GM21619 (cell line): Measurements from ENCODE around the gene AMBRA1.

Experiments
- ATAC-seq: cut with Tn5 transposase; IDR thresholded peaks from one replicate; pipeline ENCODE4 v1.9.1; 2021; ENCODE audit not compliant: unreplicated experiment

Gene AMBRA1

DNA sequence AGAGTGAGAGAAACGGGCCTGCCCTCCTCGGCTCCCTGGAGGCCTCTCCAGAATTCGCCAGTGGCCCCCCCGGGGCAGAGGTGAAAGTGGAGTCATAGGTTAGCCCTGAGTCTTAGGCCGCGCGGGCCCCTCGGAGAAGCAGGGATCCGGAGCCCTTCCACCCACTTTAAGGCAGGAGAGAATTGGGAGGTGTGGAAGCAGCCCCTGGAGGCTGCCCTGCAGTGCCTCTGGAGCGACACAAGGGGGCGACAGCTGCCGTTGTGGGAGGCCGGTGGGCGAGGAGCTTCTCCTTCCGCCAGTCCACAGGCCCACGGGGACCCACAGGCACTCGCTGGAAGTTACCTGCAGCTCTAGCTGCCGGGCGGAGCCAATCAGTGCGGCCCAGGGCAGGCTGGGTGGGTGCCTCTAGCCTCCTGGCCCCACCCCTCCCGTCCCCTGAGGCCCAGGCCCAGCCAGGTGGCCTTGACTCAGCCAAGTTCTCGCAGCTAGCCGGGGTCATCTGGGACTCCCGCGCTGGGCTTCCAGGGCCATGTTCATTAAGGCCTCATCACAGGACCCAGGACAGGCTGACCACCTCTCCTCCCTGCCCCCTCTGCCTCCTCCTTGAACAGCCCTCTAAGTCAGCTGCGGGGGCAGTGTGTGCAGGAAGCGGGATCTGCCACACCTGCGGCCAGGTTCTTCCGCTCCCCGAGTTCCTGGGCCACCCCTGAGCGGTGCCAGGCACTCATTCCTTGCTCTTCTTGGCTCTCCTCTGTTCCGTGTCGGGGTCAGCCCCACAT is 241.6 kb downstream of the AMBRA1 start:
- ATAC-seq, result no peak

DNA sequence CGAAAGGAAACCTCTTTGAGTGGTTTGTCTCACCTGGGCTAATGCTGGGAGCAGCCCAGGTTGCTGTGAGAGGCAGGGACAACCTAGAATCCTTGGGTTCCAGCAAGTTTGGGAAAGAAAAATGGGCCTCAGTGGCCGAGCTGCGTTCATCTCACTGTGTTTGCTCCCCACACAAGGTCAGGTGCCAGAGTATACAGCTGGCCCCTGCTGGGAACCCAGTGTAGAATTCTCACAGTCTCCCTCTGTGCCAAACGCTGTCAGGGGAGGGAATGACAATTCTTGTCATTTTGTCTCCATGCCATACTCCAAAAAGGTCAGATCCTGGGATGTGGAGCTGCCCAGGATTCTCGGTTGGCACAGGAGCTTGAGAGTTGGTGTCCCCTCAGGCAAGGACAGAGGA is 242.2 kb downstream of the AMBRA1 start:
- ATAC-seq, result no peak

DNA sequence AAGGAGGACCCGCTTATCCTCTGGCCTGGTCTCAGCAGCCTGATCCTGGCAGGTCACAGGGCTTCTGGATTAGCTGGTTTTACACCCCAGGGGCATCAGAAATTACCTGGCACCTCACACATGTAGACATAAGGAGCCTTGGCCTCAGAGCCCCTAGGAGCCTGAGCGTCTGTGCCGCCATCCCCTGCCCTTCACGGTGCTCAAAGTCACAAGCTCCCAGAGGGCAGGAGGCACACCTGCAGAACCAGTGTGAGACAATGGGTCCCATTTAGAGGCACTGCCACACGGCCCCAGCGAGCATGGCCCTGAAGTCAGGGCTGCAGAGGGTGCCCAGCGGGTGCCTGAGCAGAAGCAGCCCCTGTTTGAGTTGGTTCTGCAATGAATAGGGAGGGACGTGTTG is 242.7 kb downstream of the AMBRA1 start:
- no peak for ATAC-seq

DNA sequence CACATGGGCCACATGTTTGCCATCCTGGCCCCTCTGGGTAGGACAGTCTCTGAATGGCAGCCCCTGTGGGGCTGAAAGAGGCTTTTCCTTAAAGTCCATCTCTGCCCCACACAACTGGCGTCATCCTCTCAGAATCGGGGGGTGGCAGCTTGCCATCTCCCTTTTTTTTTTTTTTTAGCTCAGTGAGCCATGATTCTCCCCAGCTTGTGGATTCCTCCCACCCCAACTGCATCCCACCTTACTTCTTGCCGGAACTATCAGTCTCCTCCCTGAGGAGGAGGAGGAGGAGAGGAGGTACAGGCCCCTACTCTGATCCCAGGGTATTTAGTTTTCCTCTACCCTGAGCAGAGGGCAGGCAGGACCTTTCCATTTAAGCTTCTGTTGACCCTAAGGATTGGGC is 243.1 kb downstream of the AMBRA1 start:
- no peak for ATAC-seq

DNA sequence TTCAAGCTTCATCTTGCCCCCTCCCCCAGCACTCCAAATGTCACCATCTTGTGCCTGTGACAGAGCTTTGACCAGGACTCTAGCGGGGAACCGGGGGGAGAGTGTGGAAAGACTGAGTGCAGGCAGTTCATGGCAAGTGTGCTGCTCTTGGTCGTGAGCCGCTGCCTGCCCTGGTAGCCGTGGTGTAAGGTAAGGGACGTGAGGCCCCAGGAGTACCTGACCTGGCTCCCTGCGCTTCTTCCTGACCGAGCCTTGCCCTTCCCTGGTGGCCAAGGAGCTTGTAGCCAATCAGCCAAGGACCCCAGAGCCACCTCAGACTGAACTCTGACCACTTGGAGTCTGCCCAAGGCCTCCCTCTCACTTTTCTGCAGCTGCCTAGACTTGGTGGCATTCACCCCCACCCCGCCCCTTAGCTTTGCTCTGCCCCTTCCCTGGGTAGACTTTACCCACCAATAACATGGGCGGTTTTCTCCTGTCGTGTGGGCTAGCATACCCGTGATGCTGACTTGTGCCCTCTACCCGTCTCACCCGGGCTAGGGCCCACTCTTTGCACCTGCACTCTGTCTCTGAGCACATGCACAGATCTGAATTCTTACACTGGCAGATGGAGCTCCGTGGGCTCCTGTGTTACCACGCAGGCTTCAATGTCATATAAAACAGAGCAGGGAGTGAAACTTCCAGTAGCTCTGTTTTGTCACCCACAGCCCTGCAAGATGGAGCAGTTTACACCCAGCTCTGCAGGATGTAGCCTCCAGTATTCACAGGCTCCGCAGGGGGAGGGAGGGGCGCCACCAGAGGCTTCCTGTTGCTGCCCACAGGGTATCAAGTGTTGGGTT is 245.0 kb downstream of the AMBRA1 start:
- no peak for ATAC-seq

DNA sequence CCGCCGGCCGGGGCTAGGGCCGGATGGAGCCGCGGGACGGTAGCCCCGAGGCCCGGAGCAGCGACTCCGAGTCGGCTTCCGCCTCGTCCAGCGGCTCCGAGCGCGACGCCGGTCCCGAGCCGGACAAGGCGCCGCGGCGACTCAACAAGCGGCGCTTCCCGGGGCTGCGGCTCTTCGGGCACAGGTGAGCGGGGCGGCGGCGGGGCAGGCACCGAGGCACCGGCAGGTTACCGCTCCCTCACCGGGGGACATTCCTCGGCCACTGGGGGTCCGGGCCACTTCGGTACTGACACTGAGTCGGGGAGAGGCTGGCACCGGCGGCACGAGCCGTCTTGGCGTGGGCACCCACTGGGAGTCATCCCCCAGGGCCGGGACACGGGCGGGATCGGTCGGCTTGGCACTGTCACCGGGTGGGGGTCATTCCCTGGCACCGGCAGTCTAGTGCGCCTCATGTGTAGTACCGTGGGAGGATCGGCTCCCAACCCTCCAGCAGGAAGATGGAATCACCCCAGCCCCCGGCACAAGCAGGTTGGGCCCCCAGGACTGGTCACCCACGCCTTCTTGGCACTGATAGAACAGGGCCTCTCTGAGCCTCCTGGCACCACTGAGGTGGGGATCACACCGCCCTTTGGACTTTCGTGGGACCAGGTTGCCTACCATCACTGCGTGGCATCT is 246.0 kb downstream of the AMBRA1 start:
- ATAC-seq, result peak; percentile 1

DNA sequence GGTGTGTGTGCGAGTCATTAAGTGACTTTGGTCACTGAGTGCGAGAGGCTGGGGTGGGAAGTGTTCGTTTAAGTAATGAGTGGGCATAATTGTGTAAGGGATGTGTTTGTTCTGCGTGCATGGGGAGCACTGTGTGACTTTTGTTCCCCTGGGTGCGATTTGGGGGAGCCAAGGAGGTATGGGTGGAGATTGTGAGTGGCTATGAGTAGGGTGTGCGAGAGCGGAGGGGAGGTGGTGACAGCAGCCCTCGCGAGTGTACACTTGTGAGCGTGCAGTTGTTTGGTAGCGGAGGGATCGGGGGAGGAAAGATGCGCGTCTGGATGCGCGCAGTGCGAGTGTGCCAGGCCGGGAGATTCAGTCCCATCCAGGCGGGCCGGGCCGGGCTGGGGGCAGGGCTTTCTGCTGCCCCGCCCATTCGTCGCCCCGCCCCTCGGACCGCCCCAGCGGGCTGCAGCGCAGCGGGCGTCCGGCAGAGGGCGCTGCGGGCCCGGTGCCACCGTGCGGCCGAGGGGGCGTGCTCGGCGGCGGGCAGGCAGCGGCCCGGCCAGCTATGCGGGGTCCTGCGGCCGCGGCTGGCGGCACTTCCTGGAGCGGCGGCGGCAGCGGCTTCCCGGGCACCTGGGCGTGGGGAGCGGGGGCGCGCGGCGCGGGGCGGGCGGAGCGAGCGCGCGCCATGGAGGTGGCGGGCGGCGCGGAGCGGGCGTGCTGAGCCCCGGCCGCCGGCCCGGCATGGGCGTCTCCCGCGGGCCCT is 246.8 kb downstream of the AMBRA1 start, which contains the start of gene DGKZ:
Gene DGKZ, plus strand, starts transcription at position 578 of the 751 bp plus-strand sequence. CDS start 197 bp downstream, outside the sequence.
- ATAC-seq, result peak; percentile 53
